Liver (tissue), 3 donors: ENCODE results near the gene ATP13A5.

Experiments used
- HNF4A ChIP-seq, 2 donors: conservative IDR thresholded peaks; 2 replicates each; pipeline ENCODE4 v1.6.1; 2016; ENCODE audit warnings: antibody characterized with exemption in 2 of 2, mild to moderate bottlenecking in 2 of 2
- JUND ChIP-seq, 2 donors: IDR thresholded peaks; 2 replicates each; pipeline ENCODE4 v1.6.1; 2016; ENCODE audit warnings: antibody characterized with exemption in 2 of 2
- NR2F2 ChIP-seq: IDR thresholded peaks from 2 replicates; pipeline ENCODE4 v1.6.1; 2016; ENCODE audit warnings: antibody characterized with exemption
- RAD21 ChIP-seq, 2 donors: IDR thresholded peaks; 2 replicates each; pipeline ENCODE4 v1.6.1; 2016; ENCODE audit warnings: antibody characterized with exemption in 2 of 2, mild to moderate bottlenecking in 2 of 2
- RXRA ChIP-seq, 2 donors: IDR thresholded peaks; 2 replicates each; pipeline ENCODE4 v1.6.1; 2017 to 2018; ENCODE audit warnings: antibody characterized with exemption in 2 of 2, mild to moderate bottlenecking in 1 of 2
- SP1 ChIP-seq: IDR thresholded peaks from 2 replicates; pipeline ENCODE4 v1.6.1; 2018; ENCODE audit warnings: antibody characterized with exemption, mild to moderate bottlenecking
- TAF1 ChIP-seq: conservative IDR thresholded peaks from 2 replicates; pipeline ENCODE4 v1.6.1; 2016; ENCODE audit warnings: antibody characterized with exemption, mild to moderate bottlenecking
- YY1 ChIP-seq: IDR thresholded peaks from 2 replicates; pipeline ENCODE4 v1.6.1; 2016; ENCODE audit warnings: antibody characterized with exemption, mild to moderate bottlenecking
- TF ChIP-seq, protein P1 (sequence below): fragments of 150-350 bp; IDR thresholded peaks from 2 replicates; pipeline ENCODE4 v1.5.1; 2017; ENCODE audit warnings: improper control_type of control experiment, low read depth, low read length; ENCODE audit not compliant: missing input control
- TF ChIP-seq, protein P2 (sequence below): IDR thresholded peaks from 2 replicates; pipeline ENCODE4 v1.6.1; 2016; ENCODE audit warnings: antibody characterized with exemption, mild to moderate bottlenecking
- donor health status: healthy.
- donor health status: healthy.

DNA sequence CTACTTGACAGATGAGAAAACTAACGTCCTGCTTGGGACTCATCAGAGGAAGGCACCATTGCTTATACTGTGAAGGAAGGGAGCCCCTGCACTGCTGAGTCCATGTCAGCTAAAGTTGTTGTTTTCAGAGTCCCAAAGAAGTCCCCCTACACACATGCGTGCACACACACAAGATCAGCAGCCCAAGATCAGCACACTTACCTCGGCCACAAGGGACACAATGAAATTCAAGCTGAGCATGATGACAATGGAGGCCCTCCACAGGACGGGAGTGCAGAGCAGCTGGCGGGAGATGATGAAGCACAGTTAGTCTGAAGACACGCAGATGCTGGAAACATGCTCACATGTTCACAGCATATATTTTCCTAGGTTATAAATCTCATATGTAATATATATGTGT lies 28.6 kb upstream of the ATP13A5 start:
- TF ChIP-seq, protein P1, sequence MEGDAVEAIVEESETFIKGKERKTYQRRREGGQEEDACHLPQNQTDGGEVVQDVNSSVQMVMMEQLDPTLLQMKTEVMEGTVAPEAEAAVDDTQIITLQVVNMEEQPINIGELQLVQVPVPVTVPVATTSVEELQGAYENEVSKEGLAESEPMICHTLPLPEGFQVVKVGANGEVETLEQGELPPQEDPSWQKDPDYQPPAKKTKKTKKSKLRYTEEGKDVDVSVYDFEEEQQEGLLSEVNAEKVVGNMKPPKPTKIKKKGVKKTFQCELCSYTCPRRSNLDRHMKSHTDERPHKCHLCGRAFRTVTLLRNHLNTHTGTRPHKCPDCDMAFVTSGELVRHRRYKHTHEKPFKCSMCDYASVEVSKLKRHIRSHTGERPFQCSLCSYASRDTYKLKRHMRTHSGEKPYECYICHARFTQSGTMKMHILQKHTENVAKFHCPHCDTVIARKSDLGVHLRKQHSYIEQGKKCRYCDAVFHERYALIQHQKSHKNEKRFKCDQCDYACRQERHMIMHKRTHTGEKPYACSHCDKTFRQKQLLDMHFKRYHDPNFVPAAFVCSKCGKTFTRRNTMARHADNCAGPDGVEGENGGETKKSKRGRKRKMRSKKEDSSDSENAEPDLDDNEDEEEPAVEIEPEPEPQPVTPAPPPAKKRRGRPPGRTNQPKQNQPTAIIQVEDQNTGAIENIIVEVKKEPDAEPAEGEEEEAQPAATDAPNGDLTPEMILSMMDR = no peak
- no peak for TF ChIP-seq HNF4A (conservative IDR thresholded peaks at IDR 0.05)
- TF ChIP-seq YY1 = no peak
- TF ChIP-seq, protein P2, sequence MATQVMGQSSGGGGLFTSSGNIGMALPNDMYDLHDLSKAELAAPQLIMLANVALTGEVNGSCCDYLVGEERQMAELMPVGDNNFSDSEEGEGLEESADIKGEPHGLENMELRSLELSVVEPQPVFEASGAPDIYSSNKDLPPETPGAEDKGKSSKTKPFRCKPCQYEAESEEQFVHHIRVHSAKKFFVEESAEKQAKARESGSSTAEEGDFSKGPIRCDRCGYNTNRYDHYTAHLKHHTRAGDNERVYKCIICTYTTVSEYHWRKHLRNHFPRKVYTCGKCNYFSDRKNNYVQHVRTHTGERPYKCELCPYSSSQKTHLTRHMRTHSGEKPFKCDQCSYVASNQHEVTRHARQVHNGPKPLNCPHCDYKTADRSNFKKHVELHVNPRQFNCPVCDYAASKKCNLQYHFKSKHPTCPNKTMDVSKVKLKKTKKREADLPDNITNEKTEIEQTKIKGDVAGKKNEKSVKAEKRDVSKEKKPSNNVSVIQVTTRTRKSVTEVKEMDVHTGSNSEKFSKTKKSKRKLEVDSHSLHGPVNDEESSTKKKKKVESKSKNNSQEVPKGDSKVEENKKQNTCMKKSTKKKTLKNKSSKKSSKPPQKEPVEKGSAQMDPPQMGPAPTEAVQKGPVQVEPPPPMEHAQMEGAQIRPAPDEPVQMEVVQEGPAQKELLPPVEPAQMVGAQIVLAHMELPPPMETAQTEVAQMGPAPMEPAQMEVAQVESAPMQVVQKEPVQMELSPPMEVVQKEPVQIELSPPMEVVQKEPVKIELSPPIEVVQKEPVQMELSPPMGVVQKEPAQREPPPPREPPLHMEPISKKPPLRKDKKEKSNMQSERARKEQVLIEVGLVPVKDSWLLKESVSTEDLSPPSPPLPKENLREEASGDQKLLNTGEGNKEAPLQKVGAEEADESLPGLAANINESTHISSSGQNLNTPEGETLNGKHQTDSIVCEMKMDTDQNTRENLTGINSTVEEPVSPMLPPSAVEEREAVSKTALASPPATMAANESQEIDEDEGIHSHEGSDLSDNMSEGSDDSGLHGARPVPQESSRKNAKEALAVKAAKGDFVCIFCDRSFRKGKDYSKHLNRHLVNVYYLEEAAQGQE = no peak
- no peak for TF ChIP-seq TAF1
- TF ChIP-seq RAD21 (IDR thresholded peaks at IDR 0.05) = no peak
- TF ChIP-seq NR2F2 = no peak
- no peak for TF ChIP-seq SP1
- TF ChIP-seq JUND (IDR thresholded peaks at IDR 0.05) = no peak
- no peak for TF ChIP-seq RXRA (IDR thresholded peaks at IDR 0.05)
